Hippocampal formation (tissue), 2 donors: Measurements from ENCODE around the gene PKLR.
"Not testable (repeated sequence)": the region's sequence is repeated elsewhere in the genome, so short reads cannot be mapped to it uniquely, and the experiment has no call there.

Experiments
- DNase-seq, 2 donors: peaks; one replicate each; lab custom pipeline; 2025; lab: John Stamatoyannopoulos, UW

The PKLR gene

DNA sequence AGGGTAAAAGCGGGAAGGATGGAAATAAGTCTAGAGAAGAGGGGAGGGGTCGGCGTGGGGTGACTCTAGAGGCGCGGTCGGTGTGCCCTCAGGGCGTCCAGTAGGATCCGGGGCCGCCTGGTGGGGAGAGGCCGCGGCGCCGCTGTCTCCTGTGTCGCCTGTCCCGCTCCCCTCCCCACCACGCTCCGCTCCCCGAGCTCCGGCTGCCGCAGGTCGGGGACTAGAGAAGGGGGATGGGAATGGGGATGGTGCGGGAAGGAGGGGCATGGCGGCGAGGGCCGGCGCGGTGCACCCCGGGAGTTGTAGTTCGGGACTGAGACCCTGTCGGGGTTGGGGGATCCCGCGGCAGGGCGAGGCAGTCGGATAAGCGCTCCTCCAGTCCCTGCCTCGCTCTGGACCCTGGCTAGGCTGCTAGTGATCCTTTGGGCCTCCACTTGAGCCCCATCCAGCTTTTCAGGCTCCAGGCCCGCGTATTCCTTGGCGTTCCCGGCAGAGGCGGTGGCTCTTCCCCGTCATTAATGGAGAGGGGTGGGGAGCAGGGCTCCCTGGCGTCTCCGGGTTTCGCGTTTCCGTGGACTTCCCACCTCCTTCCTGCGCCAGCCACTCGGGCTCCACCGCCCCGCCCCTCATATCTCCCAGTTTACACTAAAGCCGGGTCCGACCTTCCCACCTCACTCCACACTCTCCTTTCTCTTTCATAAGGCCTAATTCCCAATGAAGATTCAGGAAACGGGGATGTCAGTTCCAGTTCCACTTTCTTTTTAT, 45.8 kb downstream of the PKLR start, which contains the start of gene ENTREP3:
Gene ENTREP3 (minus strand): TSS at position 241 of the 765 bp plus-strand sequence. CDS start 606 bp downstream, outside the sequence.
- peak; percentile 86 to 87 for DNase-seq

DNA sequence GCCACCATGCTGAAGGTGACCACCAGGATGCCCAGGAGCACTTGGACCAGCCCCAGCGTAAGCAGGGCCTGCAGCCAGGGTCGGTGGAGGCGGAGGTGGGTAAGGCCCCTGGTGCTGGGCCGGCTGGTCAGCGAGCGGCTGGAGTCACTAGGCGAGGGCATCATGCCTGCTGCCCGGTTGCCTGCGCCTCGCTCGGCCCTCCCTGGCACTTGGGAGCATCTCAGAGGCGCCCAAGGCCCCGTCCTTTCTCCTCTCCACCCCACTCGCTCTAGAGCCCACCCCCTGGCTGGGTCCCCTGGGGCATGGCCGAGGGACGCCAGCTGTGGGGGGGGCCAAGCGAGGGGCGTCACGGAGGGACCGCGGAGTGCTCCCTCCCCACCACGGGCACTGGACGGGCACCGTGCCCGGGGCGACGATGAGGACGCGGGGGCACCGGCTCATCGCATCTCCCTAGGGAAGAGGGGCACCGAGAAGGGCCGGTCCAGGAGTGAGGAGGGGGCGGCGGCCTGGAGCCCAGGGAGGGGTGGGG, 46.5 kb downstream of the PKLR start:
- no peak for DNase-seq

DNA sequence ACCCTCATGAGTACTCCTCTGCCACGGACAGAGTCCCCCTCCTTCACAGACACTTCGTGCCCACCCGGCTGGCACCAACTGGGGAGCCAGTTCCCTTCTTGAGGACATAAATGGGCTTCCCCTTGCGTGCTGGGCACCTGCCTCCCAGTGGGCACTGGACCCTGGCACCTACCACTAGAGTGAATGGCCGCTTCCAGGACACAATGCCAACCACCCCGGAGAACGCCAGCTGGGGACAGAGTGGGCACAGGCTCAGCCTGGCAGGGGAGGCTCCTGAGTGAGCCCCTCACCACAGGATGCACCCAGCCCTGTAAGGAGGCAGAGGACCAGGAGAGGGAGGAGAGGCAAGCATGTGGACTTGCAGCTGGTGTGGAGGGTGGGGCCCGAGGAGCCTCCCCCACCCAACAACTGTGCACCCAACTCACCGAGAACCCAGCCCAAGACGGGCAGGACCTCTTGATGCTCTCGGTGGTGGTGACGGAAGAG, 47.0 kb downstream of the PKLR start:
- DNase-seq = no peak

DNA sequence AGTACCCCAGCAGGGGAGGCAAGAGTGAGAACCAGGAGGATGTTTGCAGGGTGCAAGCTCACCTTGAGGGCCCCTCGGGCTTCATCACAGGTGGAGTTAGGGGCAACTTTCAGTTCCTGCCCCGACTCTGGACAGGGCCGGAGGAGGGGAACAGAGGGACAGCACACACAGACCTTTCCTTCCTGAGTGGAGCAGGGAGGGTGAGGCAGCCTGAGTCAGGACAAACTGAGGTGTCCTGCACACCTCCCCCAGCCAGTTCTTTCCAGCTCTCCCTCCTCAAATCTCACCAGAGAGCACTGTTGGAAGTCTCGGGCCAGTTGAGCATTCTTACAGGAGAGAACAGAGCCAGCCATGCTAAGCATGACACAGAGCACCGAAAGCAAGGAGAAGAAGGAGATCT, 47.4 kb downstream of the PKLR start:
- DNase-seq = no peak

DNA sequence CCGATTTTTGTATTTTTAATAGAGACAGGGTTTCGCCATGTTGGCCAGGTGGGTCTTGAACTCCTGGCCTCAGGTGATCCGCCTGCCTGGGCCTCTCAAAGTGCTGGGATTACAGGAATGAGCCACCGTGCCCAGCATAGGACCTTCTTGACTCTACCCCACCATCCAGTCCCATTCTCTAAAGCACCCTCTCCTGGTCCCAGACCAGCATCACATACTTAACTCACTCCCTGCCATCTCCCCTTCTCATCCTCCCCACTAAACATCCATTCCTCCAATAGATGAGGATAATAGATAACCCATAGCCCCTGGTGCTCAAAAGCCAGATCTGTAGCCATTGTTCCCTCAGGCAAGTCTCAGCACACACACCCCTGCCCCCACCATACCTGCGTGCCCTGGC, 48.0 kb downstream of the PKLR start:
- no peak for DNase-seq

DNA sequence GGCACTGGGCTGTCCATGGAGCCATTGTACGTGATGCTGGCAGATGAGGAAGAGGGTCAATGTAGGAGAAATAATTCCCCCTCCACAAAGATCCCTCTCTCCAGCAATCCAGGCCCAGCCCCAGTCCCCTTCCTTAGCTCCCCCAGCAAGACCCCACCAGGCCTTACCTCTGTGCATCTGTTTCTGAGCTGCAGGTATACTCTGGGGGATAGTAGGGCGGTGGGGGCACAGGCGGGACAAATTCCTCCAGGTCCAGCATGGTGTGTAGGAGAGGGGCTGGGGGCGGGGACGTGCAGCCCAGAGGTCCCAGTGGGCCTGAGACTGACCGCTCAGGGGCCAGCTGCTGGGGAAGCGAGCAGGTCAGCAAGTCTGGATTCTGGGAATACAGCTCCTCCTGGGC, 49.7 kb downstream of the PKLR start:
- no peak for DNase-seq

DNA sequence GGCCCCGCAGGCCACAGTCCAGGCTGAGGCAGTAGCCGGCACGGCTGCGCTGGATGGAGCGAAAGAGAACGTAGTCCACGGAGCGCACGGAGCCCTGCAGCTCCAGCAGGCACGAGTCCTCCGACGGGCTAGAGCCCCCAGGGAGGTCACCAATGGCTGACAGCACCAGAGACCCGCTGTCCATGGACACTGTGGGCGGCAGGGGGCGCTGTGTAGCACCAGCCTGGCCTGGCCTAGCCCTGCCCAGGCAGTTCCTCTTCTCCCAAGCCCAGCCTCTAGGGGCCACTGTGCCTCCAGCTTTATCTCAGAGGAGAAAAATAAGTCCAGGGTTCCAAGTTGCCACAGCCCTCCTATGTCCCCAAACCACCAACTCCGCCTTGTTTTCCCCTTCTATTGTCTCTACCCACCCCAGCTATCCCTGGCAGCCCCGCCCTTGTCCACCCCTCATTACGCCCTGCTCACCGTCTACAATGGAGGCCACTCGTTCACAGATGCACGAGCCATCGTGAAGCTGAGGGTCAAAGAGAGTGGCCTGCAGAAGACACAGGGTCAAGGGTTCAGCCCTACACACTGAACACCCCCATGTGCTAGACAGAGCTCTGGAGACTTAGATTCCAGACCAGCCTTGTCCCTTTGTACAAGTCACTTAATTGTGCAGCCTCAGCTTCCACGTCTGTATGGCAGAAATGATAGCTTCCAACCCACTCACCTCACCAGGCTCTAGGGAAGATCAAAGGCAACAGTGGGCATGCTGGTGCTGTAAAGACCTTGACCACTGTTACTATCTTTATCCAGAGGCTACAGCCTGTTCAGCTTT, 50.4 kb downstream of the PKLR start:
- peak; percentile 85 to 92 for DNase-seq

DNA sequence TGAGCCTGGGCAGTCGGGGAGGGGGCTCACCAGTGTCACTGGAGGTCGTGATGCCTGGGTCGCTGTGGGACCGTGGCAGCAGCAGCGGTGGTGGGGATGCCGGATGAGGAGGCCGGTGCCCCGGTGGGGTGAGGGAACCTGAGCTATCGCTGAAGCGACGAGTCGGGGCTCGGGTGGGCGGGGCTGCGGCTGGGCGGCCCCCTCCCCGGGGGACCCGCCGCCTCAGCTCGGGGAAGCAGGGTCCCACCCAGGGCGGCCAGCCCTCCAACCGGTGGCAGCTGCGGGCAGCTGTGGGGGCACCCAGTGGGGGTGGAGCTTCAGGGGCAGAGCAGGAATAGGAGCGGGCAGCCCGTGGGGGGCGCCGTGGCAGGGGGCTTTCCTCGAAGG, 51.0 kb downstream of the PKLR start:
- DNase-seq = no peak

DNA sequence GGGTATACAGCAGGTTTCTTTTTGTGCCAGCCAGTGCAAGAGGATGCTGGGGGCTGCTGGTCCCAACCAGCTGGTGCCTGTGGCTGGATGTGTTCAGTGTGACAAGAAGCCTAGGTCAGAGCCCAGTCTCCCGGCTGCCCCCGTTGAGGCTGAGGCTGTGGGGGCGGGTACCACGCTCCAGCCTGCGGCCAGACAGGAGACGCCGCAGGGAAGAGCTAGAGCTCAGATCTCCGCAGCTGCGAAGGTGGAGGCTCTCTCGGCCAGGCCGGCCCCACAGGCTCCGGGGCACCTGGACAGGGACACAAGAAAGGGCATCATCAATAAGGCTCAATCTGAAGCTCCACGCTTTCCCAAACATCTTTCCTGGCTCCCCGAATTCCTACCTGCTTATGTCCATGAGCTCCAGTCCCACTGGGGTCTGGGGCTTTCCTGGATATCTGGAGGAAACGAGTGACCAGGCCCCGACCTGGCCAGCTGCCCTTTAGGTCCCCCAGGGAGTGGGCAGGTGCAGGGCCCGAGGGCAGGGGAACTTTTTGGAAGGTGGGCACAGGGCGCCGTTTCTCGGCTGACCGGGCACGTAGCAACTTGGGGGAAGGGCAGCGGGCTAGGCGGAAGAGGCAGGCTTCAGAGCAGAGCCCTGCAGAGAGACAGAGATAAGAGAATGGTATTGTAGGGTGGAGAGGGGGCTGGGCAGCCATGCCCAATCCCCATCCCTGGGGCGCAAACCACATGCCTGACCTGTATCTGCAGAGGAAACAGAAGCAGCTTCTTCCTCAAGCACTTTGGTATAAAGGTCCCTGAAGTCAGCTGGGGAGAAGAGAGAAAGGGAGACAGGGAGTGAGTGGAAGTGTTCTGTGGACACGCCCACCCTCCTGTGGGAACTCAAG, 53.3 kb downstream of the PKLR start:
- no peak for DNase-seq

DNA sequence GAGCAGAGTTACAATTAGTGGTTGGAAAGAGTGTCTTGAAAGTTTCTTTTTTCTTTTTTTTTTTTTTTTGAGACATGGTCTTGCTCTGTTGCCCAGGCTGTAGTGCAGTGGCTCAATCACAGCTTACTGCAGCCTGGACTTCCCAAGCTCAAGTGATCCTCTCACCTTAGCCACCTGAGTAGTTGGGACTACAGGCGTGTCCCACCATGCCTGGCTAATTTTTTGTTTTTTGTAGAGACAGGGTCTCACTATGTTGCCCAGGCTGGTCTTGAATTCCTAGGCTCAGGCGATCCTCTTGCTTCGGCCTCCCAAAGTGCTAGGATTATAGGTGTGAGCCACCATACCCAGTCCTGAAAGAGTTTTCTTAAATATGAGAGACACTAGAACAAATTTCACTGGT, 54.4 kb downstream of the PKLR start:
- not testable (repeated sequence) for DNase-seq

DNA sequence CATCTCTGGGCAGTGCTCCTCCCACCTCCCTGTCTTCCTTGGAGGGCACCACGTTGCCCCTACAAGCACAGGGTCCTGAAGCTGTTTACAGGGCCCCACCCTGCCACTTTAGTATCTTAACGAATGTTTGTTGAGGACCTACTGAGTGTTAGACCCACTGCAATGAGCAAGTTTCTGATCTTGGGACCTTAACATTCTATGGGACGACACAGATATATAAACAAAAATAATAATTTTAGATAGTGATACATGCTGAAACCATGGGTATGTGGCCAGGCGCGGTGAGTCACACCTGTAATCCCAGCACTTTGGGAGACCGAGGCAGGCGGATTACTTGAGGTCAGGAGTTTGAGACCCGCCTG, 56.1 kb downstream of the PKLR start:
- no peak for DNase-seq

DNA sequence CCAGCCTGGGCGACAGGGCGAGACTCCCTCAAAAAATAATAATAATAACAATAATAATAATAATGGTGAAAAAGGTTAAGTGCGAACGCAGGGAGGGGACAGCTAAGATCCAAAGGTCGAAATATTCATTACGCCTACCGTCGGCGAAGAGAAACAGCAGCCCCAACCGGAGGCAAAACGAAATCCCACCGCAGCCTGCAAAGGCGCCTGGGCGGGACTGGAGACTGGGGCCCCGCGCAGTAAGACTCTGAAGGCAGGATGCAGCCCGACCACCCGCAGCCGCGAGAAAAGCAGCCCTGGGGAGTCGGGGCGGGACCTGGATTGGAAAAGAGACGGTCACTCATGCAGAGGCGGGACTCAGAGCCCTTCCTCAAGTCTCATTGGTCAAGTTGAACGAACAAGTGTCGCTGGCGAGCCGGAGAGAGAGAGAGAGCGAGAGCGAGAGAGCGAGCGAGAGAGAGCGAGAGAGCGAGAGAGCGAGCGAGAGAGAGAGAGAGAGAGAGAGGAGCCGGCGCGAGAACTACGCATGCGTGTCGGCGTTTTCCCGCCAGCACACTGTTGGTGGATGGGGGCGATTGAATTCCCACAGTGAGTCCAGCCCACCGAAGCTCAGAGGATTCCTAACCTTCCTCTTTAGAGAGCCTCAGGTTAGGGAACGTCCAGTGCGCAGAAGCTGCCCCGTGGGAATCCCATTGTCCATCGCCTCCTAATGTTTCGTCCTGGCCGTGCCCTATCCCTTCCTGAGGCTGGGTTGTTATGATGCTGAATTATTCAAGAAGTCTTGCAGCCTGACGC, 56.7 kb downstream of the PKLR start:
- peak; percentile 96 to 99 for DNase-seq

DNA sequence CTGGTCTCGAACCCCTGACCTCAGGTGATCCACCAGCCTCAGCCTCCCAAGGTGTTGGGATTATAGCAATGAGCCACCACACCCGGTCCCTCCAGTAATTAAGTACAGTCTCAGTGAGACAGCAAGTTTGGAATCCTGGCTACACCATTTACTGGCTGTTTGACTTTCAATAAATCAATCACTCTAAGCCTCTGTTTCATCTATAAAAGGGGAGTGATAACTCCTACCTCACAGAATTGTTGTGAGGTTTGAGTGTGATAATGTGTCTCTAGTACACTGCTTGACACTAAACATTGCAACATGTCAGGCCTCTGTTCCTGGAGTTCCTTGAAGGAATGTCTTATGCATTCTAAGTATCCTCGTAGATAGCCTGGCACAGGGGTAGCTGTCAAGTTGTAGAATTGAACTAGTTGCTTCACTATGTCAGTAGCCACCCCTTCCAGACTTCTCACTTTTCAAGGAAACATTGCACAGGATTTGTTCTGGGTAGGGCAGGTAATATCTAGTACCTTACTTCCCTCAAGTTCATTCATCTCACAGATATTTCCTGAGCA, 58.4 kb downstream of the PKLR start:
- no peak for DNase-seq

DNA sequence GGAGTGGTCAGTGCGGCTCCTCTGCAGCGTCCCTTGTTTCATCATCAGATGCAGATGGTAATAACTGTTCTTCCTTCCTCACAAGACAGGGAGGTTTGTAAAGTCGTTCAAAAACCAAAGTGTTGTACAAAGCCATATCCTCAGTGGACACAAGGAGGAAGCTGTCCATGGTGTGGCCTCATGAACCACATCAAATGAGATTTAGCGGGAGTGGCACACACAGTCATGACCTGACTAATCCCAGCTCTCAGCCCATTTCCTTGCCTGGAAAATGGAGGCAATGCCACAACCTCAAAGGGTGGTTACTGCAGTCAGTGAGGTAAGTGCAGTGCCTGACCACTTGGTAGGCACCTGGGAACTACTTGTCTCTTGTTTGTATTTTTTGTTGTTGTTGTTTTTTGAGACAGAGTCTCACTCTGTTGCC, 59.4 kb downstream of the PKLR start:
- no peak for DNase-seq

DNA sequence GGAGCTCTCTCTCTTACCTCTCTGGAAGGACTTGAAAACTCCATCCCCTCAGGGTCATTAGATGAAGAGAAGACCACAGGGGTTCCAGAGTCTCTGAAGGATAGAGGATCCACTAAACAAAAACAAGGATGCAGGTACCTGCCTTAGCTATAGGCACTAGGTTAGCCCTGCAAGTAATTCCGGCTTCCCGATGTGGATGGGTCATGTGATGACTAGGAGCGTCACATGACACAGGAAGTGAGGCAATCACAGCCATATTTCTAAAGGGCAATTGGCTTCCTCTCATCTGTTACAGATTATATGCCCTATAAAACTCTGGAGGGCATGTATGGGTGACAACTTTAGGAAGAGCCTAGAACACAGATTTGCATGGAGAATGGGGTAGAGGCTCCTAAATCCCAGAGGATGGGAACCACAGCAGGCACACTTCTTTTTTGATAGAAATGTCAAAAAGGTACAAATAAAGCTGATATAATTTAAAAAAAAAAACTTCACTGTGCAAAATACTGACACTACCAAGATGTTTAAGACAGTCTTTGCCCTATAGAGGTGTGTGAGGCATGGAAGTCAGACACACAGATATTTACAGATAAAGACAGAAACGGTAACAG, 60.1 kb downstream of the PKLR start:
- peak; percentile 79 to 88 for DNase-seq
